IPS-18c (cell line): ENCODE results near the gene USH2A.

Experiments
- H3K4me3 ChIP-seq: 2 replicates; pipeline ENCODE4 v1.7.0; 2013; ENCODE audit warnings: low read depth, mild to moderate bottlenecking, low read length, moderate library complexity; ENCODE audit not compliant: insufficient read depth
- H3K9me3 ChIP-seq: one replicate; pipeline ENCODE4 v1.6.1; 2013; ENCODE audit warnings: mild to moderate bottlenecking, low read length, moderate library complexity; ENCODE audit not compliant: control insufficient read depth, insufficient read depth

Gene USH2A, protein sequence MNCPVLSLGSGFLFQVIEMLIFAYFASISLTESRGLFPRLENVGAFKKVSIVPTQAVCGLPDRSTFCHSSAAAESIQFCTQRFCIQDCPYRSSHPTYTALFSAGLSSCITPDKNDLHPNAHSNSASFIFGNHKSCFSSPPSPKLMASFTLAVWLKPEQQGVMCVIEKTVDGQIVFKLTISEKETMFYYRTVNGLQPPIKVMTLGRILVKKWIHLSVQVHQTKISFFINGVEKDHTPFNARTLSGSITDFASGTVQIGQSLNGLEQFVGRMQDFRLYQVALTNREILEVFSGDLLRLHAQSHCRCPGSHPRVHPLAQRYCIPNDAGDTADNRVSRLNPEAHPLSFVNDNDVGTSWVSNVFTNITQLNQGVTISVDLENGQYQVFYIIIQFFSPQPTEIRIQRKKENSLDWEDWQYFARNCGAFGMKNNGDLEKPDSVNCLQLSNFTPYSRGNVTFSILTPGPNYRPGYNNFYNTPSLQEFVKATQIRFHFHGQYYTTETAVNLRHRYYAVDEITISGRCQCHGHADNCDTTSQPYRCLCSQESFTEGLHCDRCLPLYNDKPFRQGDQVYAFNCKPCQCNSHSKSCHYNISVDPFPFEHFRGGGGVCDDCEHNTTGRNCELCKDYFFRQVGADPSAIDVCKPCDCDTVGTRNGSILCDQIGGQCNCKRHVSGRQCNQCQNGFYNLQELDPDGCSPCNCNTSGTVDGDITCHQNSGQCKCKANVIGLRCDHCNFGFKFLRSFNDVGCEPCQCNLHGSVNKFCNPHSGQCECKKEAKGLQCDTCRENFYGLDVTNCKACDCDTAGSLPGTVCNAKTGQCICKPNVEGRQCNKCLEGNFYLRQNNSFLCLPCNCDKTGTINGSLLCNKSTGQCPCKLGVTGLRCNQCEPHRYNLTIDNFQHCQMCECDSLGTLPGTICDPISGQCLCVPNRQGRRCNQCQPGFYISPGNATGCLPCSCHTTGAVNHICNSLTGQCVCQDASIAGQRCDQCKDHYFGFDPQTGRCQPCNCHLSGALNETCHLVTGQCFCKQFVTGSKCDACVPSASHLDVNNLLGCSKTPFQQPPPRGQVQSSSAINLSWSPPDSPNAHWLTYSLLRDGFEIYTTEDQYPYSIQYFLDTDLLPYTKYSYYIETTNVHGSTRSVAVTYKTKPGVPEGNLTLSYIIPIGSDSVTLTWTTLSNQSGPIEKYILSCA (N-terminal part only)

DNA sequence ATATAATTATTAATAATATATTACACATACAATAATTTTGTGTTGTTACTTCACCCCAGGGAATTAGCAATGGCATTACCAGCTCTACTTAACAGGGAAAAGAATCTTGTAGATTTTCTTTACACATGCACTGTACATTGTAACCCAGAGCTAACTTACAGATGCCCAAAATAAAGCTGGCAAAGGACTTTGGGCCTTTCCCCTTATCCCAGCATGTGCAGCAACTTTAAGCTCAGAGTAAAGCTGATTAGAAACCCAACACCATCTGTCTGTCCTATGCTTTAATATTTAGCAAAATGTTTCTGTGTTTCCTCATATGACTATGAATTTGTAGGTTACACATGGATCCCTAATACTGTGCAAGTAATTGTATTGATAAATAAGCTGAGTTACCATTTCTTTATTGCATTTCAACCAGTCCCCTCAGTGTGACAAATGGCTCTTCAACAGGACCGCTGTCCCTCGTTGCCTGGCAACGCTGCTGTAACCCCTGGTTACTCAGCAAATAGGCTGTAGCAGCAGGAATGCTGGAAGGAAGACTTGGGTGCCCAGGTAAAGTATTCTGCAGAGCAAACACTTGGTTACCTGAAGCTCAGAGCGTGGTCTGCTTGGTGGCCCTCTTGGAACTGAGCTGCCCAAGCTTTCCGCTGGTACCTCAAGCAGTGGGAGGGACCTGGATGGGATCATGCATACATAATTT is at the start of gene USH2A:
Gene USH2A, minus strand, starts transcription at position 628 of the 700 bp plus-strand sequence. CDS start 1,112 bp downstream, outside the sequence.
- Histone ChIP-seq H3K9me3 (no peaks in the 10 kb centered on the region), H3K4me3 (no peak within 1 kb of the TSS)

DNA sequence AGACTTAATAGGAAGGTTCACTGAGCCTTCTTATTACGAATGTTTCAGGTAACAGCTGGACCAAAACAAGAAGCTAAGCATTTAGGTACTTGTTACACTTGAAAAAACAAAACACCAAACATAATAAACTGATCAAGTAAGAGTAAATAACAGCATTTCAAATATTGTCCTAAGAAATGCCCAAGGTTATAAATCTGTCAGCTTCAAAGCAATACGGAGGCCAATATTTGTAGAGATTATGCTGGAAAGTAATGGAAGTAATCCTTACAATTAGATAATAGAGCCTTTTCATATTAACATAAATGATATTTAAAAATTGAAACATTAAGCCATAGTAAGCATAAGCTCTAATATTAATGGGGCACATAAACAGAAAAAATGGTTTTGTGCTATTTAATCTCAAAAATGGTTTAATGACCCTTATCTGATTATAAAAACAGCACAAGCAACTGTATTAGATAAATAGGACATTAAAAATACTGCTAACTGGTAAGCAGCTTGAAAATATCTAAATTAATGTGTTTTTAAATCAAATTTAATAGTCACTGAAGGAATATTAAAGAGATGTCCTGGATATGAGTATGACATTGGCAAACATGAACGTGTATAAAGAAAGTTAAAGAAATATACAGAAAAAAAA is 43.0 kb upstream of the USH2A start:
- H3K4me3 ChIP-seq: no peak overlapping the region
- no peaks in the 10 kb centered on the region for H3K9me3 ChIP-seq

DNA sequence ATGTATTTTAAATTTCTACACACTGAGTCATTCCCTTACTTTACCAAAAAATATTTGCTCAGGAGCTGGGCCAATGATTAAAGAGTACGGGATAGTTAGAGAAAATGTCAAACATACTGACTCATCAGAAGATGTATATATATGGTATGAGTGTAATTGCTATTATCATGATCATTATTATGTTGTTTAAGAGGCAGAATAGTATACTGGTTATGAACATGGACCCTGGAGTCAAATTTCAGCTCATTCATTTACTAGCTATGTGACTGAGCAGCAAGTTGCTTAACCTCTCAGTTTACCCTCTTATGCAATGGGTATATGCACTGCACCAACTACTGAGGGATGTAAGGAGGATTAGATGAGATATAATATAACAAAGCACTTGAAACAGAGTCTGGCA is 41.2 kb upstream of the USH2A start:
- Histone ChIP-seq H3K9me3 (no peaks in the 10 kb centered on the region), H3K4me3 (no peak overlapping the region)

DNA sequence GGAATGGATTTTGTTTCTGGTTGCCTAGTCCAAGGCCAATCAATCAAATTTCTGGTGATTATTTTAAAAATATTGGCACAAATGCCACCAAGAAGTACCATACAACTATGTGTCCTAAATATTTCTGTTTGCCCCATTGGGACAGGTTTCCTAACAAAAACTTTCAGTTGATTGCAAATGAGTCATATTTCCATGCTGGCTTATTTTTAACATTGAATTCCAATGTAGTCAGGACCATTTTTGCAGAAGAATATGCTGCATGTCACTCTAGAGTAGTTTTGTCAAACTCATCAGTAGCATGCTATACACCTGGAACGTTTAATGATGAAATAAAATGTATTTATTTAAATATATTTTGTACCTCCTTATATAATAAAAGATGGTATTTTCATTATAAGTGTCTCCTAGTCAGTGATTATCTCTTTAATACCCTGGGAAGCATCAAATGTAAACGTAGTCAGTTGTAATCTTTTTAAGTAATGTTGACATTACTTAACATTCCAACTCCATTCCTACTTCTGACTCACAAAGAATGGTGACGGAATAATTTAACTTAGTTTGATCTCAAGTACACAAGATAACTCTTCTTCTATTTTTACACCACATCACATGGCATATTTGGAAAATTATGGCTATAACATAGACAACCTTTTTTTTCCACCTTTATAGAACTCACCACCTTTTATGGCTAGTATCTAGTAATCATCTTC is 39.0 kb upstream of the USH2A start:
- no peaks in the 10 kb centered on the region for H3K9me3 ChIP-seq
- no peak overlapping the region for H3K4me3 ChIP-seq

DNA sequence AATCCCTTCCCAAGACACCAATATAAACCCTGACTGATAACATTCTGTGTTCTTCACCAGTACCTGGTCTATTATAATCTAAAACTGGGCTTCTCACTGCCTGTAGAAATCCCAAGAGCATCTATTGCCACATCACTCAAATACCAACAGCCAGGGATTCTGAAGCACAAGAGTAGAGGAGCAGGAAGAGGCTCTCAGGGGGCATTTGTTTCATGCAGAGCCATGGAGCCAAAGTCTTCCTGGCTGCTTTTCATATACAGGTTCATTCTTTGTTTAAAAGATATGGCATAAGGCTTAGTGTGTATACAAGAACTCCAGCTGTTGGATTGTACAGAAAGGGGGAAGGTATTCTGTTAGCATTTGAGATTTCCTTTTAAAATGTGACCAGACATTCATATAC is 38.2 kb upstream of the USH2A start:
- Histone ChIP-seq H3K4me3 (no peak overlapping the region), H3K9me3 (no peaks in the 10 kb centered on the region)

DNA sequence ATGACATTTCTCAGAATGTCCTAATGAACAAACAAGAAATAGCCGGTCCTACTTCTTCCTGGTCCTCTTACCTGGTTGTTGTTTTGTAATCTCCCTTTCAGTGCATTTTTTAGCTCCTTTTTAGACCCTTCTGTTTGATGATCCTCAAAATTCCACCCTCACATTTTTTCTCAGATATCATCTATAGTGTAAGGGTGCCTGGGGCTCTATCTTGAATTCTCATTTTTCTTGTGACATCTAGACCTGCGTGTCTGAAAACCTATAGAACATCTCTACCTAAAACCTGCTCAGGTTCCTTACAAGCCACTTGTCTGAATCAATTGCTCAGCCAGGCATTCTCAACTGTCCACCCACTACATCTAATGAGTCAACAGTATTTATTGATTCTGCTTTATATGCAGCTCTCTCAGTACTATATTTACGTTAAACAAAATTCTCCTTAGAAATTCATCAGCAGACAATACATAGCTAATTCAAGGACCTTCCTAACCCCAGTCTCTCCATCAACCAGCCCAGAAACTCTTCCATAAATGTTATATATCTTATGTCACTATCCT is 36.5 kb upstream of the USH2A start:
- Histone ChIP-seq H3K4me3 (no peak overlapping the region), H3K9me3 (no peaks in the 10 kb centered on the region)

DNA sequence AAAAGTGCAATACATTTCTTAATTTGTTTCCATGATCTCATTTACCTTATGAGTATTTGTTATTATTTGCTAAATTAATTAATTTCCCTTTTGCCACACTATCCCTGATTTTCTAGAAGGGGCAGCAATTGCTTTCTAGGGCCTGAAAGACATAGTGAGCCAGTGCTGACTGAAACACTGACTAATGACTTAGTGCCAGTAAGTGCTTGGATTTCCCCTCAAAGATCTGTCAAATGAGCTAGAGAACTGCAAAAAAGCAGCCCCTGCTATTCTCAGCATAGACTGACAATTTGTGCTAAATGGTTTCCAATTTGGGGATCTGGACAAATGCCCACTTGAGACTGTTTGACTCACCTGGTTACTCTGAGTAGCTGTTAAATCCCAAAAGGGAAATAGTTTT is 35.6 kb upstream of the USH2A start:
- Histone ChIP-seq H3K4me3 (no peak overlapping the region), H3K9me3 (no peaks in the 10 kb centered on the region)

DNA sequence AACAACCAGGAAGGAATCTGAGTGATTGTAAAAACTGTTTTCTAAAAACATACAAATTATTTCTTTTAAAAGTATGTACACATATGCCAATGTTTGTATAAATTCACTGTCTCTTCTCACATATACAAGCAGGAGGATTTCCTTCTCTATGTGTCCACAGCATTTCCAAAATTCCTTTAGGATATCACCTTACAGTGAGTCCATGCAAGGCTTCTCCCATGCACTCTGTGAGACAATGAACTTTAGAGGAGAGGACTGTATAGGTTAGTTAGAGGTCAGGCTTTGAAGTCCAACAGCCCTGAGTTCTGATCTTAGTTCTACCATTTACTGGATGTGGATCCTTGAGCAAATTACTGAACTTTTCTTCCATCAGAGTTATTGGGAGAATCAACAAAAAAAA is 34.1 kb upstream of the USH2A start:
- Histone ChIP-seq H3K9me3 (no peaks in the 10 kb centered on the region), H3K4me3 (no peak overlapping the region)

DNA sequence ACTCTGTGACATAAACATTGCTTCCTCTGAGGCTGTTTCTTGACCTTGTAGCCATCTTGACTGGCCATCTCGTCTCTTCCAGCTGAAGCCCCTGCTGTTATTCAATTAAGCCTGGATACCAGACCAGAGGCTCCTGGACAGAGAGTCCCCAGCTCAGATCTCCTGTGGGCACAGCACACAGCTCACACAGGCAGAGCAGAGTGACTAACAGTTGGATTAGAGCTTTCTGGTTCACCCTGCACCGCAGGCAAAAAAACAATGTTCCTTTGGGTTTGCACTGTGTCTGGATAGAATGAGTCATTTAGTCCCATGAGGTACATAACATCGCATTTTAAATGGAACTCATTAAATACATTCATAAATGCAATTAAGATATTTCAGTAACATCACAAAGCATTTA is 33.4 kb upstream of the USH2A start:
- Histone ChIP-seq H3K9me3 (no peaks in the 10 kb centered on the region), H3K4me3 (no peak overlapping the region)

DNA sequence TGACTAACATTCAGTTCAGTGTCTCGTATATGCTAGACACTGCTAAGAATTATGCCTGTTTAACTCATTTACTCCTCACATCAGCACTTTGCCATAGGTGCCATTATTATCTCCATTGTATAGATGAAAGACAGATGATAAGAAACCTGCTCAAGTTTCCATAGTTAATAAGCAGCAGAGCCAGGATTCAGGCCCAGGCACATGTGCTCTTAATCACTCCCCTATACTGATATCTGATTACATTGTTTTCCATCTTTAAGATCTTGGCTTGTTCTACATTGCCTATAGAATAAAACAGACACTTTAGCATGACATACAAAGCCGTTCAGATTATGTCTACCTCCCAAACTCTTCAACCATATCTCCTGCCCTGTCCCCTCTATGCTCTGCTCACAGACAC is 30.5 kb upstream of the USH2A start:
- Histone ChIP-seq H3K4me3 (no peak overlapping the region), H3K9me3 (no peaks in the 10 kb centered on the region)

DNA sequence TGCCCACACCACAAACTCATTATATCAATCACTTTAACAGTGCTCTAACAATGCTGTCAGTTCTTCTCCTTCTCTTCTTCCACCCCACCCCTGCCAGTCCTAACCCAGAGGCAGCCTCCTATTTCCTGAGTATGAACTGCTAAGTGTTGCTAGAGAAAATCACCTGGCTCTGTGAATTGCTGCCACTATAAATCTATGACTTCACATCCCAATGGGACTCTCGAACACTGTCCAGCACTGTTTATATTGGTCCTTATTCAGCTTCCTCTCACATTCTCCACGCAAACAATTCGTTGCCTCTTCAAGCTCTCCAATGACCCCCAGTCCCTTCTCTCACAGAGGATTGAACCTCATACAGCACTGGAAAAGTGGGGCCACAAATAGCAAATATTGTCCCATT is 27.0 kb upstream of the USH2A start:
- Histone ChIP-seq H3K9me3 (no peaks in the 10 kb centered on the region), H3K4me3 (no peak overlapping the region)

DNA sequence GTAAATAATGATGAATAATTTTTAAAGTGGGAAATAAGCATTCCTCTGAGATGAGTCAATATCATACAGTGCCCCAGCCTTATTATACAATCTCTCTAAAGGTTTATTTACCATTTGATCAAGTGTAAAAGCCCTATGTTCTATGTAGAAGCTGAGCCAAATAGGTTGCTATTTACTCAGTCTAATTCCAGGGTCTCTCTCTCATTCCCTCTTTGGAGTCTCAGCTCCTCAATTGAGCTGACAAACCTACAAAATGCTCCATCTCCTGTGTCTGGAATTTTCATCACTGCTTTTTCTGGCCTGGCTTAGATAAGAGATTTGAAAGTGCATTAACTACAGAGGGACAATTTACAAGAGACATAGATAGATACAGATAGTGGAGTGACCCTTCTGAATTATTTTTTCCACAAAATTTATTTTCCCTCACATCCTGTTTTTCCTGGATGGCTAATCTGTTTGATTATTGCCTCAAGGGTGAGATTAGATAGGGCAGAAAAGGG is 24.8 kb upstream of the USH2A start:
- Histone ChIP-seq H3K4me3 (no peak overlapping the region), H3K9me3 (no peaks in the 10 kb centered on the region)

DNA sequence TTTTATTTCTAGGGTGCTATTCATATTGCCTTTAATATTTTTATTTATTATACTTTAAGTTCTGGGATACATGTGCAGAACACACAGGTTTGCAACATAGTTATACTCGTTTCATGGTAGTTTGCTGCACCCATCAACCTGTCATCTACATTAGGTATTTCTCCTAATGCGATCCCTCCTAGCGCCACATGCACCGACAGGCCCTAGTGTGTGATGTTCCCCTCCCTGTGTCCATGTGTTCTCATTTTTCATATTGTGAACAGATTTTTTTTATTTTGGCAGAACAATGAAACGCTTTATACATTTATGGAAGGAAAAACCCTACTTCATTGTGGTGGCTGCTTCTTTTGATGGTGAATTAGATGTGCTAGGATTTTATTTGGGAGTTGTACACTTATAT is 14.4 kb upstream of the USH2A start:
- Histone ChIP-seq H3K9me3 (no peaks in the 10 kb centered on the region), H3K4me3 (no peak overlapping the region)

DNA sequence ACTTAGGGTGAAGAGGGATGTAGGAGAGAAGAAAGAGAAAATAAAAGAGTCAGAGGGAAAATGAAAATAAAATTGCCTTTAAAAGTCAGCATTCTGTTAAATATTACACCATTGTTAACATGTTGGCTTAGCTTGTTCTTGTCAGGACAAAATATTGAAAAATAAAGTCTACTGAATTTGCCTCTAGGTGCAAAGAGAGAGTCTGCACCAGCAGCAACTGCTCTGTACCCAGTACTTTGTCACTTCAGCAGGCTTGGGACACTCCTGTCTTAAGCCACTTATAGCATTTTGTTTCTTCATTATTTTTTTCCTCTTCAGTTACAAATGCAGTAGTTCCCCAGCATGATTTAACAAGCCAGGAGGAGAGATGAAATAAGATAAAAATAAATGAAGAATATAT is 11.0 kb upstream of the USH2A start:
- no peaks in the 10 kb centered on the region for H3K9me3 ChIP-seq
- no peak overlapping the region for H3K4me3 ChIP-seq

DNA sequence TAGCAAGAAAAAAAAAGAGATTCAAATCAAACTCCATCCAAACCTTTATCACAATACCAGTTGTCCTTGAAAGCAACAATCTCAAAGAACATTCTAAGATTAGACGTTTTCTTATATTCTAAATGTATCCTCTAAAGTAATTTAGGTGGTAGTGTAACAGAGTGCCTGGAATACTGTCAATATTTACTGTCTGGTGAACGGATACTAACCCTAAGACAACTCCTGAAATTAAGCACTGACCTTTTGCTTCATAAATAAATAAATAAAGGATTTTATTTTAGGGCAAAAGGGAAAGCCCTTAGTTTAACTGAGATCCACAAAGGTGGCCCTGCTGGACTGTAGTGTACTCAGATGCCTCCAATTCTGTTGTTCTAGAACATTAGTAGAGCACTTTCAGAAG is 9.9 kb upstream of the USH2A start:
- H3K9me3 ChIP-seq: no peaks in the 10 kb centered on the region
- no peak overlapping the region for H3K4me3 ChIP-seq

DNA sequence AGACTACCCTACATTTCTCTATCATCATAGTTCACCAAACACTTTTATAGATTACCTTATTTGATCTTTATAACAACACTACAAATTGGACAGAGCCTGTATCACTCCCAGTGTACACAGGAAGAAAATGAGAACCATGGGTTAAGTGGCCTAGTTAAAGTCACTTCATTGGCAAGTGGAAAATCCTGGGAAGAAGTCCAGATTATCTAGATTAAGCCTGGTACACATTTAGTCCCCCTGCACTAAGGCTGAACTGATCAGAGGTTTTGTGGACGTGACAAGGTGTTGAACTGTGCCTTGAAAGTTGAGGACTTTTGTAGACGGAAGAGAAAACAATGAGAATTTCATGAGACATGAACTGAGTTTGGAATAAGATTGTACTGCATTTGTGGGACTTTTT is 7.5 kb upstream of the USH2A start:
- Histone ChIP-seq H3K4me3 (no peak overlapping the region), H3K9me3 (no peaks in the 10 kb centered on the region)
